ENCODE results near the gene CRYBG1.
A peak's percentile ranks its signal among the peaks of the same experiment; 100 is the strongest.

Gene CRYBG1

GRCh38 chr6:106490030-106490429, 129.5 kb downstream of the CRYBG1 start:
- Histone ChIP-seq H3K4me3 (ENCODE audit: insufficient read depth, low read depth, low read length) (no peak overlapping the region), H3K27ac (ENCODE audit: insufficient read depth, low read depth, low read length, poor library complexity, severe bottlenecking) (no peak overlapping the region), H3K27me3 (ENCODE audit: control insufficient read depth, insufficient read depth, low read length, poor library complexity, severe bottlenecking) (no peaks in the 10 kb centered on the region), H3K9me3 (ENCODE audit: control insufficient read depth, low read length) (no peaks in the 10 kb centered on the region), H3K4me1 (ENCODE audit: control insufficient read depth, insufficient read depth, low read length) (no peaks in the 10 kb centered on the region), H3K36me3 (ENCODE audit: control insufficient read depth, insufficient read depth, low read length) (no peaks in the 10 kb centered on the region)
- 100% methylated on average over 1 of the region's 1 CpG for WGBS, 2 experiments

- Histone ChIP-seq H3K9me3 (ENCODE audit: control insufficient read depth, low read length) (no peaks in the 10 kb centered on the region), H3K27me3 (ENCODE audit: control insufficient read depth, insufficient read depth, low read length, poor library complexity, severe bottlenecking) (no peaks in the 10 kb centered on the region), H3K4me3 (ENCODE audit: insufficient read depth, low read depth, low read length) (no peak overlapping the region), H3K4me1 (ENCODE audit: control insufficient read depth, insufficient read depth, low read length) (no peaks in the 10 kb centered on the region), H3K36me3 (ENCODE audit: control insufficient read depth, insufficient read depth, low read length) (no peaks in the 10 kb centered on the region), H3K27ac (ENCODE audit: insufficient read depth, low read depth, low read length, poor library complexity, severe bottlenecking) (no peak overlapping the region)
- 40 to 50% methylated on average over 1 of the region's 1 CpG for WGBS, 2 experiments
These were observed 129.9 kb downstream of the CRYBG1 start for GRCh38 chr6:106490436-106490835.

- no peaks in the 10 kb centered on the region for H3K36me3 ChIP-seq (ENCODE audit: control insufficient read depth, insufficient read depth, low read length)
- no peaks in the 10 kb centered on the region for H3K4me1 ChIP-seq (ENCODE audit: control insufficient read depth, insufficient read depth, low read length)
- H3K9me3 ChIP-seq (ENCODE audit: control insufficient read depth, low read length), result no peaks in the 10 kb centered on the region
- H3K27me3 ChIP-seq (ENCODE audit: control insufficient read depth, insufficient read depth, low read length, poor library complexity, severe bottlenecking), result no peaks in the 10 kb centered on the region
- no peak overlapping the region for H3K27ac ChIP-seq (ENCODE audit: insufficient read depth, low read depth, low read length, poor library complexity, severe bottlenecking)
- no peak overlapping the region for H3K4me3 ChIP-seq (ENCODE audit: insufficient read depth, low read depth, low read length)
- 86 to 91% methylated on average over 3 of the region's 3 CpGs for WGBS, 2 experiments
These were observed 130.5 kb downstream of the CRYBG1 start for GRCh38 chr6:106490974-106491373.

- Histone ChIP-seq H3K27ac (ENCODE audit: insufficient read depth, low read depth, low read length, poor library complexity, severe bottlenecking) (no peak overlapping the region), H3K4me3 (ENCODE audit: insufficient read depth, low read depth, low read length) (no peak overlapping the region), H3K27me3 (ENCODE audit: control insufficient read depth, insufficient read depth, low read length, poor library complexity, severe bottlenecking) (no peaks in the 10 kb centered on the region), H3K4me1 (ENCODE audit: control insufficient read depth, insufficient read depth, low read length) (no peaks in the 10 kb centered on the region), H3K36me3 (ENCODE audit: control insufficient read depth, insufficient read depth, low read length) (no peaks in the 10 kb centered on the region), H3K9me3 (ENCODE audit: control insufficient read depth, low read length) (no peaks in the 10 kb centered on the region)
- whole genome bisulfite sequencing, 2 experiments, result 22 to 24% methylated on average over 2 of the region's 3 CpGs
These were observed 134.5 kb downstream of the CRYBG1 start for GRCh38 chr6:106495014-106495413.

GRCh38 chr6:106496823-106497222, 136.3 kb downstream of the CRYBG1 start:
- 93 to 95% methylated on average over 5 to 6 of the region's 6 CpGs for WGBS, 2 experiments

GRCh38 chr6:106501960-106502371, 141.4 kb downstream of the CRYBG1 start:
- Histone ChIP-seq H3K4me3 (ENCODE audit: insufficient read depth, low read depth, low read length) (no peak overlapping the region), H3K27me3 (ENCODE audit: control insufficient read depth, insufficient read depth, low read length, poor library complexity, severe bottlenecking) (no peaks in the 10 kb centered on the region), H3K4me1 (ENCODE audit: control insufficient read depth, insufficient read depth, low read length) (no peaks in the 10 kb centered on the region), H3K27ac (ENCODE audit: insufficient read depth, low read depth, low read length, poor library complexity, severe bottlenecking) (no peak overlapping the region), H3K36me3 (ENCODE audit: control insufficient read depth, insufficient read depth, low read length) (no peaks in the 10 kb centered on the region), H3K9me3 (ENCODE audit: control insufficient read depth, low read length) (no peaks in the 10 kb centered on the region)
- WGBS, 2 experiments, result 87 to 88% methylated on average over 3 of the region's 3 CpGs

More at GRCh38 chr6:106496823-106497222, 136.3 kb downstream of the CRYBG1 start:
- H3K4me3 ChIP-seq (ENCODE audit: insufficient read depth, low read depth, low read length), result no peak overlapping the region
- no peaks in the 10 kb centered on the region for H3K27me3 ChIP-seq (ENCODE audit: control insufficient read depth, insufficient read depth, low read length, poor library complexity, severe bottlenecking)
- no peaks in the 10 kb centered on the region for H3K4me1 ChIP-seq (ENCODE audit: control insufficient read depth, insufficient read depth, low read length)
- H3K36me3 ChIP-seq (ENCODE audit: control insufficient read depth, insufficient read depth, low read length), result no peaks in the 10 kb centered on the region
- H3K27ac ChIP-seq (ENCODE audit: insufficient read depth, low read depth, low read length, poor library complexity, severe bottlenecking), result no peak overlapping the region
- no peaks in the 10 kb centered on the region for H3K9me3 ChIP-seq (ENCODE audit: control insufficient read depth, low read length)

- H3K27me3 ChIP-seq (ENCODE audit: control insufficient read depth, insufficient read depth, low read length, poor library complexity, severe bottlenecking), result peaks cover 3% of the 10 kb centered on the region
- H3K4me1 ChIP-seq (ENCODE audit: control insufficient read depth, insufficient read depth, low read length), result no peaks in the 10 kb centered on the region
- H3K36me3 ChIP-seq (ENCODE audit: control insufficient read depth, insufficient read depth, low read length), result no peaks in the 10 kb centered on the region
- 94 to 96% methylated on average over 2 of the region's 2 CpGs for WGBS, 2 experiments
- H3K4me3 ChIP-seq (ENCODE audit: insufficient read depth, low read depth, low read length), result no peak overlapping the region
- no peaks in the 10 kb centered on the region for H3K9me3 ChIP-seq (ENCODE audit: control insufficient read depth, low read length)
- H3K27ac ChIP-seq (ENCODE audit: insufficient read depth, low read depth, low read length, poor library complexity, severe bottlenecking), result no peak overlapping the region
These were observed 142.0 kb downstream of the CRYBG1 start for GRCh38 chr6:106502559-106502958.

GRCh38 chr6:106508277-106508676, 147.8 kb downstream of the CRYBG1 start:
- no peaks in the 10 kb centered on the region for H3K9me3 ChIP-seq (ENCODE audit: control insufficient read depth, low read length)
- 68 to 71% methylated on average over 1 to 2 of the region's 2 CpGs for WGBS, 2 experiments
- H3K4me3 ChIP-seq (ENCODE audit: insufficient read depth, low read depth, low read length), result no peak overlapping the region
- H3K27me3 ChIP-seq (ENCODE audit: control insufficient read depth, insufficient read depth, low read length, poor library complexity, severe bottlenecking), result peaks cover 60% of the 10 kb centered on the region
- H3K4me1 ChIP-seq (ENCODE audit: control insufficient read depth, insufficient read depth, low read length), result peaks cover 14% of the 10 kb centered on the region
- no peaks in the 10 kb centered on the region for H3K36me3 ChIP-seq (ENCODE audit: control insufficient read depth, insufficient read depth, low read length)
- H3K27ac ChIP-seq (ENCODE audit: insufficient read depth, low read depth, low read length, poor library complexity, severe bottlenecking), result no peak overlapping the region

- H3K27me3 ChIP-seq (ENCODE audit: control insufficient read depth, insufficient read depth, low read length, poor library complexity, severe bottlenecking), result peaks cover 66% of the 10 kb centered on the region
These were observed 148.3 kb downstream of the CRYBG1 start for GRCh38 chr6:106508834-106509233.

GRCh38 chr6:106509420-106510089, 149.0 kb downstream of the CRYBG1 start:
- H3K4me3 ChIP-seq (ENCODE audit: insufficient read depth, low read depth, low read length), result peak overlapping the region; percentile 55
- 6 to 7% methylated on average over 25 of the region's 25 CpGs for WGBS, 2 experiments

More at GRCh38 chr6:106508834-106509233, 148.3 kb downstream of the CRYBG1 start:
- Histone ChIP-seq H3K27ac (ENCODE audit: insufficient read depth, low read depth, low read length, poor library complexity, severe bottlenecking) (no peak overlapping the region), H3K36me3 (ENCODE audit: control insufficient read depth, insufficient read depth, low read length) (no peaks in the 10 kb centered on the region), H3K4me3 (ENCODE audit: insufficient read depth, low read depth, low read length) (no peak overlapping the region), H3K9me3 (ENCODE audit: control insufficient read depth, low read length) (no peaks in the 10 kb centered on the region), H3K4me1 (ENCODE audit: control insufficient read depth, insufficient read depth, low read length) (peaks cover 14% of the 10 kb centered on the region)
- 69 to 79% methylated on average over 3 of the region's 3 CpGs for WGBS, 2 experiments

More at GRCh38 chr6:106509420-106510089, 149.0 kb downstream of the CRYBG1 start:
- H3K27ac ChIP-seq (ENCODE audit: insufficient read depth, low read depth, low read length, poor library complexity, severe bottlenecking), result no peak overlapping the region
- H3K36me3 ChIP-seq (ENCODE audit: control insufficient read depth, insufficient read depth, low read length), result no peaks in the 10 kb centered on the region
- H3K4me1 ChIP-seq (ENCODE audit: control insufficient read depth, insufficient read depth, low read length), result peaks cover 14% of the 10 kb centered on the region
- peaks cover 73% of the 10 kb centered on the region for H3K27me3 ChIP-seq (ENCODE audit: control insufficient read depth, insufficient read depth, low read length, poor library complexity, severe bottlenecking)
- H3K9me3 ChIP-seq (ENCODE audit: control insufficient read depth, low read length), result no peaks in the 10 kb centered on the region
